ENCODE data around the gene SLC35F6.

DNA sequence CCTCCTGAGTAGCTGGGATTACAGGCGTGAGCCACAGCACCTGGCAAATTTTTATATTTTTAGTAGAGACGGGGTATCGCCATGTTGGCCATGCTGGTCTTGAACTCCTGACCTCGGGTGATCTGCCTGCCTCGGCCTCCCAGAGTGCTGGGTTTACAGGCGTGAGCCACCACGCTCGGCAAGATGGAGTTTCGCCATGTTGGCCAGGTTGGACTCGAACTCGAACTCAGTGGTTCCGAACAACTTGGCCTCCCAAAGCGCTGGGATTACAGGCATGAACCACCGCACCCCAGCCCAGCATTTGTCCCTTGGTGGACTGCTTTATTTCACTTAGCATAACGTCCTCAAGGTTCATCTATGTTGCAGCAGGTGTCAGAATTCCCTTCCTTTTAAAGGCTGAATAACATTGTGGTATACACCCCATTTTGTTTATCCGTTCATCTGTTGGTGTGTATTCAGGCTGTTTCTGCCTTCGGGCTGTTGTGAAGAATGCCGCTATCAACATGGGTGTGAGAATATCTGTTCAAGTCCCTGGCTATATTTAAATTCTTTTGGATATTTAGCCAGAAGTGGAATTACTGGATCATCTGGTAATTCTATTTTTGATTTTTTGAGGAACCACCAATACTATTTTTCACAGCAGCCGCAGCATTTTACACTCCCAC is 20.6 kb downstream of the SLC35F6 start:
- TF ChIP-seq, protein P1, sequence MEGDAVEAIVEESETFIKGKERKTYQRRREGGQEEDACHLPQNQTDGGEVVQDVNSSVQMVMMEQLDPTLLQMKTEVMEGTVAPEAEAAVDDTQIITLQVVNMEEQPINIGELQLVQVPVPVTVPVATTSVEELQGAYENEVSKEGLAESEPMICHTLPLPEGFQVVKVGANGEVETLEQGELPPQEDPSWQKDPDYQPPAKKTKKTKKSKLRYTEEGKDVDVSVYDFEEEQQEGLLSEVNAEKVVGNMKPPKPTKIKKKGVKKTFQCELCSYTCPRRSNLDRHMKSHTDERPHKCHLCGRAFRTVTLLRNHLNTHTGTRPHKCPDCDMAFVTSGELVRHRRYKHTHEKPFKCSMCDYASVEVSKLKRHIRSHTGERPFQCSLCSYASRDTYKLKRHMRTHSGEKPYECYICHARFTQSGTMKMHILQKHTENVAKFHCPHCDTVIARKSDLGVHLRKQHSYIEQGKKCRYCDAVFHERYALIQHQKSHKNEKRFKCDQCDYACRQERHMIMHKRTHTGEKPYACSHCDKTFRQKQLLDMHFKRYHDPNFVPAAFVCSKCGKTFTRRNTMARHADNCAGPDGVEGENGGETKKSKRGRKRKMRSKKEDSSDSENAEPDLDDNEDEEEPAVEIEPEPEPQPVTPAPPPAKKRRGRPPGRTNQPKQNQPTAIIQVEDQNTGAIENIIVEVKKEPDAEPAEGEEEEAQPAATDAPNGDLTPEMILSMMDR (IDR thresholded peaks at IDR 0.05) = no peak
- TF ChIP-seq POLR2AphosphoS5 (IDR thresholded peaks at IDR 0.05; ENCODE audit: insufficient read depth in 1 of 2, low read depth in 1 of 2) = no peak

All from vagina (tissue), 2 donors.